Fibroblast of skin of scalp (primary cell): Measurements from ENCODE around the gene HES4.
"Not testable (repeated sequence)": the region's sequence is repeated elsewhere in the genome, so short reads cannot be mapped to it uniquely, and the experiment has no call there.

Experiments
- DNase-seq: peaks from one replicate; pipeline ENCODE4 v3.0.0-alpha.2; 2013

HES4 gene

DNA sequence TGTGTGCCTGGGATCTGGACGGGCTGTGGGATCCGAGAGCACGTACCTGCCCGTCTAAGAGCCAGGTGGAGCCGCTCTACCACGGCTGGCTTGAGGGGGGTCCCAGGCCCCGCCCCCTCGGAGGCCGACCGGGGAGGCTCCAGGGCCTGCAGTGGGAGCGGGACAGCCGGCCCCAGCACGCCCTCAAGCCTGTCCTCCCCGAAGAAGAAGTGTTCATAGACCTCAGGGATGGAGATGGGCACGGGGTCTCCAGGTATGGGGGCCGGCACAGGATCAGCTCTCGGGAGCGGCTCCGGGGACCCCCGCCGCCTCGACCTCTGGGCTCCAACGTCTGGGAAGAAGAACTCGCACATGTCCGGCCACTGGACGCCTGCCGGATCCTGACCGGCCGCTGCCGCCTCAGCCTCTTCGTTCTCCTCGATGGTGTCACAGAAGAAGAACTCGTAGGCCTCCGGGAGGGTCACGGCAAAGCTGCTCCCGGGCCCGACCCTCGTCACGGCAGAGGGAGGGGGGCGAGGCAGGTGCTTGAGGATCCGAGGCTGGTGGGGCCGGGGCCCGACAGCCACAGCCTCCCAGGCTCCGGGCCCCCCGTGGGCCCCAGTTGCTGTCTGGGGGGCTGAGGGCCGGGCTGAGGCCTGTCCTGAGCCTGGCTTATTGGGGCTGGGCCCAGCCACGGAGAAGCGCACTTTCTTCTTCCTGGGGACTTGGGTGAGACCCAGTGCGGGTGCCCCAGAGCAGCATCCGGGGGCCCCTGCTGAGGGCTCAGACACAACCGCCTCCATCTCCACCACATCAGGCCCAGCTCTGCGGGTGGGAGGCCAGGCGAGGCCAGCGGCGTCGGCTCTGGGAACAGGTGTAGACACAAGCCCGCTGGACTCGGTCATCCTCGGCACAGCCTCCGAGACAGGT is 20.8 kb downstream of the HES4 start:
- DNase-seq = no peak

DNA sequence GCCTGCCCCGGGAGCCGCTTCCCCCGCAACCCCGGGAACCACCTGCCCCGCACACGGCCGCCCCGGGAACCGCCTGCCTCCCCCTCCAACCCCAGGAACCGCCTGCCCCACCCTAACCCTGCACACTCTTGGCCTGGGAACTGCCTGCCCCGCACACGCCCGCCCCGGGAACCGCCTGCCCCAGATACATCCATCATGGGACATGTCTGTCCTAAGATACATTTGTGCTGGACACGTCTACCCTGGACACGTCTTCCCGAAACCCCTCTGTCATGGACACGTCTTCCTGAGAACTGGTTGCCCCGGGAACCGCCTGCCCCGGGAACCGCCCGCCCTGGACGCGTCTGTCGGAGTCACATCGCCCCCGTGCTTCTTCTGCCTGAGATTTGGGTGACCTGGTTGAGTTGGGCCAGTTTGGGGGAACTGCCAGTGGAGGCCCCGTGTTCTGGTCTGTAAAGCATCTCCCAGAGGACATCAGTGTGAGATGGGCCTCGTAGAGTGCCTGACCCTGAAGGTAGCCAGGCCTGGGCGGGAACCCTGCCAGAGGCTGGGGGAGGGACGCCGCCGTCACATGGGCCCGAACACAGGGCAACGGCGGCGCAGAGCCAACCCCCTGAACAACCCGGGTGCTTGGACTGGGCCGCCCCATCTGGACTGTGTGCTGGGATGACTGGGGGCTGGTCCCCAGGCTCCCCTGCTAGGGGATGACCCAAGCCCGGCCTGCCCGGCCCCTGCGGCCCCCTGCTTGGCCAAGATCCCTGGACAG is 21.6 kb downstream of the HES4 start:
- no peak for DNase-seq

DNA sequence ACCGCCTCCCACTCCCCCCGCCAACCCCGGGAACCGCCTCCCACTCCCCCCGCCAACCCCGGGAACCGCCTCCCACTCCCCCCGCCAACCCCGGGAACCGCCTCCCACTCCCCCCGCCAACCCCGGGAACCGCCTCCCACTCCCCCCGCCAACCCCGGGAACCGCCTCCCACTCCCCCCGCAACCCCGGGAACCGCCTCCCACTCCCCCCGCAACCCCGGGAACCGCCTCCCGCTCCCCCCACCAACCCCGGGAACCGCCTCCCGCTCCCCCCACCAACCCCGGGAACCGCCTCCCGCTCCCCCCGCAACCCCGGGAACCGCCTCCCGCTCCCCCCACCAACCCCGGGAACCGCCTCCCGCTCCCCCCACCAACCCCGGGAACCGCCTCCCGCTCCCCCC is 23.1 kb downstream of the HES4 start:
- not testable (repeated sequence) for DNase-seq

DNA sequence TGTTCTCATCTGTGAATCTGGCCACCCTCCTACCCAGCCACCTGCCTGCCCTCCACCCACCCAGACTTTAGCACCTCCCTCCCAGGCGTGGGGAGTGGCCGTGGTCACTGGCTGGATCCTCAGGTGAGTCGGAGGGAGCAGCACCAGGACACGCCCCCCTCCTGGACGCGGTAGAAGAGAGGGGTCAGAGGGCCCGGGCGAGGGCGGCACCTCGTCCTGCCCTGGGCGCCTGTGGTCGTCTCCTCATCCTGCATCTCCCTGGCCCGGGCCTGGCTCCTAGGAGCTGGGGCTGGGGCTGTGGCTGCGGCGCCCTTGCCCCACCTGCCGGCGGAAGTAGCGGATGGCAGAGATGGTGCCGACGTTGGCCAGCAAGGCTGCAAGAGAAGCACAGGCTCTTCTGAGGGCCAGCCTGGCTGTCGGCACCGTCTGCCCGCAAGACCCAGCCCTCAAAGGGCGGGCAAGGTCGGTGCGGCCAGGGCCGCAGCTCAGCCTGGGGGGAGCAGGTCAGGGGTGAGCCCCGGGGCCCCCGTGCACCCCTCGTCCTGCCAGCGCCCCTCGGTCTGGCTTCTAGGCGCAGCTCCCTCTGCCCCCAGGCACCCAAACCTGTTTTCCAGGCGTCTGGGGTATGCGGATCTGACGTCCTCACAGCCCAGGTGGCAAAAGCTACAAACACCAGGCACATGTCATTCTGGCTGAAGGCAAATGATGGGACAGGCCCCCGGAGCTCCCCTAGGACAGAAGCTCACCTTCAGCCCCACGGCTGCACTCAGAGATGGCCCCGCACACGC is 23.8 kb downstream of the HES4 start:
- peak; percentile 52 for DNase-seq

DNA sequence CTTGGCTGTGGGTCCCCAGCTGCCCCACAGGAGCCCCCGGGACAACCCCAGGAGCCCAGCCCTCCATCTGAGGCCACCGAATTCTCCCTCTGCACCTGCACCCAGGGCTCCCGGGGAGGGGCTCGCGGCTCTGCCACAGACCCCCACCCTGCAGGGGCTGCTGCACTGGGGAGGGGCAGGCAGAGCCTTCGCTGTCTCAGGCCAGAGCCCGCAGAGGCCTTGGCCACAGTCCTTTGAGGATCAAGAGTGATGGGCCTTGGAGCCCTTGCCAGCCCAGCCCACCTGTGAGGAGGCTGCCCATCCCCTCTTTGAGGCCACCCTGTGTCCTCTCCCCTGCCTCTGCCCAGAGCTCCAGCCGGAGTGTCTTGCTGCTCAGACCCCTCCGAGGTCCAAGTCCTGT is 24.5 kb downstream of the HES4 start:
- no peak for DNase-seq

DNA sequence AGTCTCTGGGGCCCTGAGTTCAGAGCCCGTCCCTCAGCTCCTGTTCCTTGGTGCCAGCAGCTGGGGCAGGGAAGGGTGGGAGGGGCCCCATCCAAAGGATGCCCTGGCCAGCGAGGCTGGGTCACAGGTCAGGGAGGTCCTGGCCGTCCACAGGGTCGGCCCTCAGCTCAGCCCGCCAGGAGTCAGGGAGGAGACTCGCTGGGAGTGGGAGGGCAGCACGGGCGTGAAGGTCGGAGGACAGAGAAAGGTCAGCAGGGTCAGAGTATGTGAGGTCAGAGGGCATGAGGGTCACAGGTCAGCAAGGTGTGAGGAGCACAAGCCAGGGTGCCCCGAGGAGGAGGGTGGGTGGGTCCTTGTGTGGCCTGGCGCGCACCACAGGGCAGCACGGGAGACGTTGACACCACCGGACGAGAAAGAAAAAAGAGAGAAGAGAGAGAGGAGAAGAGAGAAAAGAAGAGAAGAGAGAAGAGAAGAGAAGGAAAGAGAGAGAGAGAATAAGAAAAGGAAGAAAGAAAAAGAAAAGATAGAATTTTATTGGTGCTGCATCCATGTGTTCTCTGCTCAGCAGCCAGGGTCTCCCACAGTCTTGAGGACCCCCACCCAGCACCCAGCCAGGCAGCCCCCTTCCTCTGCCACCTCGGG is 25.1 kb downstream of the HES4 start:
- no peak for DNase-seq

DNA sequence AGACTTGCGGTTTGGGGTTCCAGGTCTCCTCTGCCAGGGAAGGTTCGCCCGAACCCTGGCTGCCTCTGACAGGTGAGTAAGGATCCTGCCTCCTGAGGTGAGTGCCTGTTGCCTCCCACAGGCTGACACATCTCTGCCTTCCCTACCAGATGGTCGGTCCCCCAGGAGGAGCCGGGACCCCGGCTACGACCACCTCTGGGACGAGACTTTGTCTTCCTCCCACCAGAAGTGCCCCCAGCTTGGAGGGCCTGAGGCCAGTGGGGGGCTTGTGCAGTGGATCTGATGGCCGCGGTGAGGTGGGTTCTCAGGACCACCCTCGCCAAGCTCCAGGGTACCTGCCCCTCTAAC is 25.6 kb downstream of the HES4 start:
- DNase-seq = no peak

DNA sequence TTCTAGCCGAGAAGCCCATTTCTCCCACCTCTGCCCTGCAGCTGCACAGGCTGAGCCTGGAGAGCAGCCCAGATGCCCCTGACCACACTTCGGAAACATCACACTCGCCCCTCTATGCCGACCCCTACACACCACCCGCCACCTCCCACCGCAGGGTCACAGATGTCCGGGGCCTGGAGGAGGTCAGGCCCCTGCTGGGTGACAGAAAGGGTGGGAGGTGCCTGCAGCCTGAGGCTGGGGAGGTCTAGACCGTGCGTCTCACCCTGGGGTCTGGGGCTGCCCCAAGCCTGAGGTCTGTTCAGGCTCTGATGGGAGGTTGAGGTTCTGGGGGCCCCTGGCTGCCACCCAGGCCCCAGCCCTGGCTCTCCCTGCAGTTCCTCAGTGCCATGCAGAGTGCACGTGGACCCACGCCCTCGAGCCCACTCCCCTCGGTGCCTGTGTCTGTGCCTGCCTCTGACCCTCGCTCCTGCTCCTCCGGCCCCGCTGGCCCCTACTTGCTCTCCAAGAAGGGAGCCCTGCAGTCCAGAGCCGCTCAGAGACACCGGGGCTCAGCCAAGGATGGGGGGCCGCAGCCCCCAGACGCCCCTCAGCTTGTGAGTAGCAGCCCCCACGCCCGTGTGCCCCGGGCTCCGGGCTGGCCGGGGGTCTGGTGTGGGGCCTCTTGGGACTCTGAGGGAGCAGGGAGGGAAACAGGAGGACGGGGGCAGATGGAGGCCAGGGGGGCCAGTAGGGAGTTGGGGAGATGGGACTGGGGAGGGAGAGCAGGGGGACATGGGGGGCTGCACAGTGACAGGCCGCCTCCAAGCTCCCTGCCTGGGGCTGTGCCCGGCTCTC is 26.2 kb downstream of the HES4 start:
- DNase-seq = no peak

DNA sequence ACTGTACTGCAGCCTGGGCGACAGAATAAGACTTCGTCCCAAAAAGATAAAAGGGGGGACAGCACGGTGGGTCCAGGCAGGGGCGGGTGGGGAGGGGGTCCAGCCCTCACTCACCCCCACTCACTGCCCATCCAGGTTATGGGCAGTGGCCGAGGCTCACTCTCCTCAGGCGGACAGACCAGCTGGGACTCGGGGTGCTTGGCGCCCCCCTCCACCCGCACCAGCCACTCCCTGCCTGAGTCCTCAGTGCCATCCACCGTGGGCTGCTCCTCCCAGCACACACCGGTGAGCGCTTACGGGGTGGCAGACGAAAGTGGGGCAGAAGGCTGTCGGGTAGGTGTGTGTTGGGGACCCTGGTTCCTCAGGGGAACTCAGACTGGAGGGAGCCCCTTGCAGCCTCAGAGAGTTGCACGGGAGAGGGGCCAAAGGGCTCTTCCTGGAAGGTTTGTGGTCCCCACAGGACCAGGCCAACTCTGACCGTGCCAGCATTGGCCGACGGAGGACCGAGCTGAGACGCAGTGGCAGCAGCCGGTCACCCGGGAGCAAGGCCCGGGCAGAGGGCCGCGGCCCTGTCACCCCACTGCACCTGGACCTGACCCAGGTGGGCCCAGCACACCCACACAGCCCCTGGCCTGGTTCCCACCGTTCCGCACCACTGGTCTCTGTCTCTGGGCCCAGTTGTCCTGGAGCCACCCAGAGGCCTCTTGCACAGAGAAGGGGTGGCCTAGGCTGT is 27.0 kb downstream of the HES4 start:
- no peak for DNase-seq

DNA sequence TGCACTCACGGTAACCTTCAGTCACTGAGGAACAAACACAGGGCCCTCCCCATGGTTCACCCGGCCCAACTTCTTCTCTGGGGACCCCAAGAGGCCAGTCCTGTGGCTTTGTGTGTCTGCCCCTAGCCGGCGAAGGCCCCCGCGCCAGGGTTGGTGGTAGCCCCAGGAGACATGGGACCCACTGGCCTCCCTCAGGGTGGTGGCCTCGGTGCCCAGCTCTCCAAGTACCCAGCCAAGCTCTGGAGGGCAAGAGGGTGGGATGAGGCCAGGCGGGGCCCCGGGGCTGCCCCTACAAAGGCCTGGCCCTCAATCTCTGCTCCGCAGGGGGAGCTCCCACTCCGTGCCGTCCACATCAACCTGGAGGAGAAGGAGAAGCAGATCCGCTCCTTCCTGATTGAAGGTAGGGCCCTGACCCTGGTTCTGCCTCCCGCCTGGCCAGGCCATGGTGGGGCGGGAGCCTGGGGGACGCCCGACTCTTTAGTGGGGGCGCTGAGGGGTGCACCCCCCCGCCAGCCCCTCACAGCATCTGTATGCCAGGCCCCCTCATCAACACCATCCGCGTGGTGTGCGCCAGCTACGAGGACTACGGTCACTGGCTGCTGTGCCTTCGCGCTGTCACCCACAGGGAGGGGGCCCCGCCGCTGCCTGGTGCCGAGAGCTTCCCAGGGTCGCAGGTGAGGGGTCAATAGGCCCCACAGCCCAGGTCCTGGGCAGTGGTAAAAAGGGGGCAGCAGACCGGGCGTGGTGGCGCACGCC is 28.0 kb downstream of the HES4 start:
- DNase-seq = no peak

DNA sequence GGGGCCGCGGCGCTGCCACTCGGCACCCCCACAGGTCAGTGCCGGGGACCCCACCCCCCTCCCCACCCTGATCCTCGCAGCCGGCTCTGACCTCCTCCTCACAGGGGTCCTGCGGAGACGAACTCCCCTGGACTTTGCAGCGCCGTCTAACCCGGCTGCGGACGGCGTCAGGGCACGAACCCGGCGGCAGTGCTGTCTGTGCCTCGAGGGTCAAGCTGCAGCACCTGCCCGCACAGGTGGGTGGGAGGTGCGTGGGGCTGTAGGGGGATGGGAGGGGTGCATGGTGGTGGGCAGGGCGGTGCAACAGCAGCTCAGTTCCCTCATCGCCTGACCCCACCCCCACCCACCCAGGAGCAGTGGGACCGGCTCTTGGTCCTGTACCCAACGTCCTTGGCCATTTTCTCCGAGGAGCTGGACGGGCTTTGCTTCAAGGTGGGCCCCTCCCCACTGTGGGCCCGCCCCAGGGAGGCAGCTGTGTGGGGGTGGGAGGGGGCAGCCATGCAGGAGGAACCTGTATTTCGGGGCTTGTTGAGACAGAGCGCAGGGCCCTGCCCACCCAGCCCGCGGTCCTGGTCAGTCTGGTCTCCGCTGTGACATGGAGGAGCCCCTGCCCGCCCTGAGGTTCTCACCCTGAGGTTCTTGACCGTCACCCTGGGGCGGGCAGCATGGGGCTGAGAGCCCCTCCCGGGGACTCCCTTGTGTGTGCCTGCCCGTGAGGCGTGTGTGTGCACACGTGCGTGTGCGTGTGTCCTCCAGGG is 28.7 kb downstream of the HES4 start:
- DNase-seq = no peak

DNA sequence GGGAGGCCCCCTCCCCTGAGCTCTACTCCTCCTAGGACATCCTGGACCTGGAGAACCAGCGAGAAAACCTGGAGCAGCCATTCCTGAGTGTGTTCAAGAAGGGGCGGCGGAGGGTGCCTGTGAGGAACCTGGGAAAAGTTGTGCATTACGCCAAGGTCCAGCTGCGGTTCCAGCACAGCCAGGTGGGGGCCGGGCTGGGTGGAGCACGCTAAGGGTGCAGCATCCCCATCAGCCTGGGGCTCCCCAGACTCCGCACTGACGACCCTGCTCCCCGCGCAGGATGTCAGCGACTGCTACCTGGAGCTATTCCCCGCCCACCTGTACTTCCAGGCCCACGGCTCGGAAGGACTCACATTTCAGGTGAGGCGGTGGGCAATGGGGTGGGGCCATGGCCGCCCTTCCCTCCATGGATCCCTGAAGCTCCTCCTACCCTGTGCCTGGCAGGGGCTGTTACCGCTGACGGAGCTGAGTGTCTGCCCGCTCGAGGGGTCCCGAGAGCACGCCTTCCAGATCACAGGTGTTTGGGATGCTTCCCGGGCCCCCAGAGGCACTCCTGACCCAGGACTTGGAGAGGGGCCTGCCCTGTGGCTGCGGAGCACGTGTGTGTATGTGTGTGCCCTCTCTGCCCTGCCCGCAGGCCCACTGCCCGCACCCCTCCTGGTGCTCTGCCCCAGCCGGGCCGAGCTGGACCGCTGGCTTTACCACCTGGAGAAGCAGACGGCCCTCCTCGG is 29.5 kb downstream of the HES4 start:
- no peak for DNase-seq

DNA sequence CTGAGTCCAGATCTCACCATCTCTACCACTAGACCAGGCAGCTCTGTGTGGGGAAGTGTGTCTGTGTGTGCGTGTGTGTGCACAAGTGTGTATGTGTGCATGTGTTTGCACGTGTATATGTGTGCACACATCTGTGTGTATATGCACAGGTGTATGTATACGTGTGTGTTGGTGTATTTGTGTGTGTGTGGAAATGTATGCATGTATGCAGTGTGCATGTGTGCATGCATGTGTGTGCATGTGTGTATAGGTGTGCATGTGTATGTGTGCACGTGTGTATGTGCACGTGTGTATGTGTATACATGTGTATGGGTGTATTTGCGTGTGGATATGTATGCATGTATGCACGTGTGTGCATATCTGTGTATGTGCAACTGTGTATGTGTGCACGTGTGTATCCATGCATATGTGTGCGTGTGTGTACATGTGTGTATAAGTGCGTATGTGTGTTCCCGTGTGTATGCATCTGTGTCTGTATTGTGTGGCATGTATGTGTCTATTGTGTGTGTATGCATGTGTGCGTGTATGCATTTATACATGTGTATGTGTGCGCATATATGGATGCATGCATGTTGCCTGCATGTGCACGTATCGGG is 30.5 kb downstream of the HES4 start:
- no peak for DNase-seq

DNA sequence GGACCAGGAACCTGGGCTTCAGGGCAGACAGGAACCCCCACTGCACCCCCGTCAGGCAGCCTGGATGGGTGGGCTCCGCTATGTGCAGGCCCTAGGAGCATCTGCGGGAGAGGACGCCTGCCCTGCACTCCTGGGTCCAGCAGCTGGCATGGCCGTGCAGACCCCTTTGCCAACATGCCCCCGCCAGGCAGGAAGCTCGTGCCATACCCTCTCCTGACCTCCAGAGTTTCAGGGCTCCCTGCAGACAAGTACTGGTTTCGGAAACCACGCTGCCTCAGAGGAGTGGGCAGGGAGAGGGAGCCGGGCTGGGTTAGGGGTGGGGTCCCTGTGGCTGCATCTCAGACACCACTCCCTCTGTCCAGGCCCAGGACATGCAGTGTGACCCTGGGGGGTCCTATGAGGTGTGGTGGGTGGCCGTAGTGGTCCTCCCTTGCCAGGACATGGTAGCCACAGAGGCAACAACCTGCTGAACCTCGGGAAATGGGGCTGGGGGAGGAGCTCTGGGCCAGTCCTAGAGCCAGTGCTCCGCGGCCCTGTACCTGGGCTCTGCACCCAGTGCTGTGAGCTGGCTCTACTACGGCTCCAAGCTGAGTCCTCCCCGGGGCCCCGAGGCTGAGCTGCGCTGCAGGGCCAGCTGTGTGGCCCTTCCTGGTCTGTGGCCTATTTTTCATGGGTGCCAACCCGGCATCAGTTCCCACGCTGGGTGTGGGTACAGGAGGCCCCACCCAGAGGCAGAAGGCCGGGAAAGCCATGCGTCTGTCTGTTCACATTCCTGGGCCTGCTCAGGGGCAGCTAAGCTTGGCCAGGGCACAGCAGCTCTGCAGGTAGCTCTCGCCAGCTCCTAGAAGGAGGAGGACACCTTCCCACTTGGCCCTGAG is 32.2 kb downstream of the HES4 start:
- no peak for DNase-seq

DNA sequence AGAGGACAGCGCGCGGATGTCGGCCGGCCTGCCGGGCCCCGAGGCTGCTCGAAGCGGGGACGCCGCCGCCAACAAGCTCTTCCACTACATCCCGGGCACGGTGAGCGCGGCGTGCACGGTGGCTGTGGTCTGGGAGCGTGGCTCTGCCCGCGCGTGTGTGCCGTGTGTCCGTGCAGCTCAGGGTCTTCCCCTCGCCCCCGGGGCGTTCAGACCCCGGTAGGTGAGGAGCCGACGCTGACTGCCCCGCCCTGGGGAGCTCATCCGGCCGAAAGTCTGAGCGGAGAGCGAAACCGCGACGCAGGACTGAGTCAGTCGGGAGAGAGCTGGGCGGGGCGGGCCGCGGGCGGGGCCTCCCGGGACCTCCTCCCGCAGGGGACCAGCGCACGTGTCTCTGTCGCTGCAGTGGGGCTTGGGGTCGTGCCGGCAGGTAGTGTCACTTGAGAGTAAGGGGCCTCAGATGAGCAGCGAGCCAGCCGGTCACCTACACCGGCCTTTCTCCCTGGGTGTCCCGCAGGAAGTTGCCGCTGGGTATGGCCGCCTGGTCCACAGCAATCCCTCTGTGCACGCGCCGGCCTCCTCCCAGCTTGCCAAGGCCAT is 33.1 kb downstream of the HES4 start:
- DNase-seq = peak; percentile 65

DNA sequence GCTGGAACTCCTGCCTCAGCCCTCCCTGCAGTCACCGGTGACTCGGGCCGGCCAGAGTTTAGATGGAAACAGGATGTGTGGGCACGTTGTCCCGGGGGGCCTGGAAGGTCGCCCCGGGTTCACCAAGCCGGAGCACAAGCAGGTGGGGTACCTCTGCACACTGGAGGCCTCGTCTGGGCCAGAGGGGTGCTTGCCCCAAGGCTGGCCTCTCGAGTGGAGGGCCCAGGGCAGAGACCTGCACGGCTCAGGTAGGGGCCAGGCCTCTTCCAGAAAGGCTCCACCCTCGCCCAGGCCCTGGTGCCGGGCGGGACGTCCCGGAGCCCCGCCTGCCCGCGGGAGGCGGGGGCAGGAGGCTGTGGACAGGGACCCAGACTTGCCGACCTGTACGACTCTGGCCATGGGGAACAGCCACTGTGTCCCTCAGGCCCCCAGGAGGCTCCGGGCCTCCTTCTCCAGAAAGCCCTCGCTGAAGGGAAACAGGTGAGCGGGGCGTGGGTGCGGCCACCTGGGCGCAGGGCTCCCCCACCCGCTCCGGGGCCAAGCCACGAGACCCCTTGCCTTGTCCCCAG is 33.7 kb downstream of the HES4 start, which contains the start of gene PLEKHN1:
Gene PLEKHN1 (plus strand): TSS at position 348 of the 569 bp plus-strand sequence. CDS start 50 bp downstream, at position 398.
- no peak for DNase-seq
